ENCODE data around the gene ATP1A4. TPM values are rescaled to one million over a fixed set of nuclear protein-coding genes. Genes with fewer than 3 reads are reported as not detected.

ATP1A4 gene
- polyA plus RNA-seq, 4 donors, result 0.12 to 0.24 TPM; not detected in 2

DNA sequence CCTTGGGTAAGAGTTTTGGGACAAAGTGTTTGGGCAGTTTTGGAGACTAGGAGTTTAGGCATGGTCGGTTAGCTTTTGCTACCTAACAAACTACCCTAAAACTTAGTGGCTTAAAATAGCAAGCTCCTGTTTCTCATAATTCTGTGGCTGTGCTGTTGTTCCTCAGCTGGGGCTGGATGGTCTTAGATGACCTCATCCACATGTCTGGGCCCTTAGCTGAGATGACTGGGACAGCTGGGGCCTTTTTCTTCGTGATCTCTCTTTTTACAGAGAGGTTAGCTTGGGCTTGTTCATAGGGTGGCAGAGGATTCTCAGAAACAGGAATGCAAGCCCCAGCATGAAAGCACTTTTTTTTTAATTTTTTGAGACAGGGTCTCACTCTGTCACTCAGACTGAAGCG is 6.6 kb downstream of the ATP1A4 start:
- WGBS, 3 donors, result 84 to 94% (median 86%) methylated on average over 3 of the region's 3 CpGs
- Histone ChIP-seq H3K4me1 (ENCODE audit: control insufficient read depth in 3 of 3, insufficient read depth in 2 of 3, low read depth in 1 of 3, low read length in 2 of 3) (no peaks in the 10 kb centered on the region), H3K27me3 (ENCODE audit: control insufficient read depth in 3 of 3, insufficient read depth in 3 of 3, low read length in 3 of 3) (no peaks in the 10 kb centered on the region)

DNA sequence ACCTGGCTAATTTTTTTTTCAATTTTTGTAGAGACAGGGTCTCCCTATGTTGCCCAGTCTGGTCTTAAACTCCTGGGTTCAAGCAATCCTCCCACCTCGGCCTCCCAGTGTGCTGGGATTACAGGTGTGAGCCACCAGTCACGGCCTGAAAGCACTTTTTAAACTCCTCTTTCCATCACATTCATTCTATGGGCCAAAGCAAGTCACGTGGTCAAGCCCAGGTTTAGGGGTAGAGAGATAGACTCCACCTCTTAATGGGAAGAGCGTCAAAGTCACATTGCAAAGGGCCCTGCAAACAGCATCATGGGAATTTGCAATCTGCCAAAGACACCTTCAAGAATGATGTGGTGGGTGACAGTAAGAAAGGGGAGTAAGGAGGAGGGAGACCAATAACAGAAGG is 7.1 kb downstream of the ATP1A4 start:
- no peak overlapping the region for H3K4me3 ChIP-seq (ENCODE audit: low read depth in 1 of 3, low read length in 3 of 3)
- H3K27ac ChIP-seq (ENCODE audit: low read depth in 1 of 3, low read length in 2 of 3), result no peak overlapping the region
- H3K4me1 ChIP-seq (ENCODE audit: control insufficient read depth in 3 of 3, insufficient read depth in 2 of 3, low read depth in 1 of 3, low read length in 2 of 3), result no peaks in the 10 kb centered on the region
- DNase-seq (no peak), FAIRE-seq (no peak)
- 76 to 83% (median 78%) methylated on average over 4 of the region's 4 CpGs for WGBS, 3 donors
- H3K27me3 ChIP-seq (ENCODE audit: control insufficient read depth in 3 of 3, insufficient read depth in 3 of 3, low read length in 3 of 3), result no peaks in the 10 kb centered on the region
- no peaks in the 10 kb centered on the region for H3K9me3 ChIP-seq (ENCODE audit: control insufficient read depth in 2 of 2, insufficient read depth in 1 of 2, low read depth in 1 of 2, low read length in 1 of 2)
- no peaks in the 10 kb centered on the region for H3K36me3 ChIP-seq (ENCODE audit: control insufficient read depth in 3 of 3, insufficient read depth in 2 of 3, low read depth in 1 of 3, low read length in 3 of 3)

More for the DNA sequence above, 6.6 kb downstream of the ATP1A4 start:
- Histone ChIP-seq H3K4me3 (ENCODE audit: low read depth in 1 of 3, low read length in 3 of 3) (no peak overlapping the region), H3K9me3 (ENCODE audit: control insufficient read depth in 2 of 2, insufficient read depth in 1 of 2, low read depth in 1 of 2, low read length in 1 of 2) (no peaks in the 10 kb centered on the region), H3K36me3 (ENCODE audit: control insufficient read depth in 3 of 3, insufficient read depth in 2 of 3, low read depth in 1 of 3, low read length in 3 of 3) (no peaks in the 10 kb centered on the region), H3K27ac (ENCODE audit: low read depth in 1 of 3, low read length in 2 of 3) (no peak overlapping the region)
- DNase-seq (no peak), FAIRE-seq (no peak)

GRCh38 chr1:160159846-160160245 is 8.4 kb downstream of the ATP1A4 start:
- DNase-seq, result no peak
- Histone ChIP-seq H3K4me3 (ENCODE audit: low read depth in 1 of 3, low read length in 3 of 3) (no peak overlapping the region), H3K4me1 (ENCODE audit: control insufficient read depth in 3 of 3, insufficient read depth in 2 of 3, low read depth in 1 of 3, low read length in 2 of 3) (no peaks in the 10 kb centered on the region), H3K9me3 (ENCODE audit: control insufficient read depth in 2 of 2, insufficient read depth in 1 of 2, low read depth in 1 of 2, low read length in 1 of 2) (no peaks in the 10 kb centered on the region), H3K36me3 (ENCODE audit: control insufficient read depth in 3 of 3, insufficient read depth in 2 of 3, low read depth in 1 of 3, low read length in 3 of 3) (no peaks in the 10 kb centered on the region), H3K27ac (ENCODE audit: low read depth in 1 of 3, low read length in 2 of 3) (no peak overlapping the region), H3K27me3 (ENCODE audit: control insufficient read depth in 3 of 3, insufficient read depth in 3 of 3, low read length in 3 of 3) (no peaks in the 10 kb centered on the region)
- FAIRE-seq, result no peak

GRCh38 chr1:160161965-160162705 is 10.7 kb downstream of the ATP1A4 start:
- no peaks in the 10 kb centered on the region for H3K27me3 ChIP-seq (ENCODE audit: control insufficient read depth in 3 of 3, insufficient read depth in 3 of 3, low read length in 3 of 3)
- H3K9me3 ChIP-seq (ENCODE audit: control insufficient read depth in 2 of 2, insufficient read depth in 1 of 2, low read depth in 1 of 2, low read length in 1 of 2), result no peaks in the 10 kb centered on the region
- no peak overlapping the region for H3K27ac ChIP-seq (ENCODE audit: low read depth in 1 of 3, low read length in 2 of 3)
- 57 to 80% (median 71%) methylated on average over 6 of the region's 6 CpGs for WGBS, 3 donors
- no peaks in the 10 kb centered on the region for H3K36me3 ChIP-seq (ENCODE audit: control insufficient read depth in 3 of 3, insufficient read depth in 2 of 3, low read depth in 1 of 3, low read length in 3 of 3)
- H3K4me3 ChIP-seq (ENCODE audit: low read depth in 1 of 3, low read length in 3 of 3), result no peak overlapping the region
- DNase-seq (no peak), FAIRE-seq (no peak)
- no peaks in the 10 kb centered on the region for H3K4me1 ChIP-seq (ENCODE audit: control insufficient read depth in 3 of 3, insufficient read depth in 2 of 3, low read depth in 1 of 3, low read length in 2 of 3)

GRCh38 chr1:160162931-160163330 is 11.5 kb downstream of the ATP1A4 start:
- Histone ChIP-seq H3K27me3 (ENCODE audit: control insufficient read depth in 3 of 3, insufficient read depth in 3 of 3, low read length in 3 of 3) (no peaks in the 10 kb centered on the region), H3K36me3 (ENCODE audit: control insufficient read depth in 3 of 3, insufficient read depth in 2 of 3, low read depth in 1 of 3, low read length in 3 of 3) (no peaks in the 10 kb centered on the region), H3K27ac (ENCODE audit: low read depth in 1 of 3, low read length in 2 of 3) (no peak overlapping the region), H3K9me3 (ENCODE audit: control insufficient read depth in 2 of 2, insufficient read depth in 1 of 2, low read depth in 1 of 2, low read length in 1 of 2) (no peaks in the 10 kb centered on the region), H3K4me1 (ENCODE audit: control insufficient read depth in 3 of 3, insufficient read depth in 2 of 3, low read depth in 1 of 3, low read length in 2 of 3) (no peaks in the 10 kb centered on the region), H3K4me3 (ENCODE audit: low read depth in 1 of 3, low read length in 3 of 3) (no peak overlapping the region)
- no peak for DNase-seq
- WGBS, 3 donors, result 72 to 87% (median 76%) methylated on average over 2 of the region's 2 CpGs
- FAIRE-seq, result no peak

- Histone ChIP-seq H3K4me3 (ENCODE audit: low read depth in 1 of 3, low read length in 3 of 3) (no peak overlapping the region), H3K4me1 (ENCODE audit: control insufficient read depth in 3 of 3, insufficient read depth in 2 of 3, low read depth in 1 of 3, low read length in 2 of 3) (no peaks in the 10 kb centered on the region), H3K9me3 (ENCODE audit: control insufficient read depth in 2 of 2, insufficient read depth in 1 of 2, low read depth in 1 of 2, low read length in 1 of 2) (no peaks in the 10 kb centered on the region), H3K27me3 (ENCODE audit: control insufficient read depth in 3 of 3, insufficient read depth in 3 of 3, low read length in 3 of 3) (no peaks in the 10 kb centered on the region), H3K27ac (ENCODE audit: low read depth in 1 of 3, low read length in 2 of 3) (no peak overlapping the region), H3K36me3 (ENCODE audit: control insufficient read depth in 3 of 3, insufficient read depth in 2 of 3, low read depth in 1 of 3, low read length in 3 of 3) (no peaks in the 10 kb centered on the region)
- no peak for FAIRE-seq
- WGBS, 3 donors, result 95 to 97% (median 96%) methylated on average over 1 of the region's 1 CpG
- no peak for DNase-seq
These were observed 12.2 kb downstream of the ATP1A4 start for GRCh38 chr1:160163615-160164014.

- no peaks in the 10 kb centered on the region for H3K36me3 ChIP-seq (ENCODE audit: control insufficient read depth in 3 of 3, insufficient read depth in 2 of 3, low read depth in 1 of 3, low read length in 3 of 3)
- 82 to 93% (median 88%) methylated on average over 10 of the region's 10 CpGs for WGBS, 3 donors
- no peaks in the 10 kb centered on the region for H3K9me3 ChIP-seq (ENCODE audit: control insufficient read depth in 2 of 2, insufficient read depth in 1 of 2, low read depth in 1 of 2, low read length in 1 of 2)
- no peaks in the 10 kb centered on the region for H3K27me3 ChIP-seq (ENCODE audit: control insufficient read depth in 3 of 3, insufficient read depth in 3 of 3, low read length in 3 of 3)
- H3K4me3 ChIP-seq (ENCODE audit: low read depth in 1 of 3, low read length in 3 of 3), result no peak overlapping the region
- FAIRE-seq, result no peak
- H3K27ac ChIP-seq (ENCODE audit: low read depth in 1 of 3, low read length in 2 of 3), result no peak overlapping the region
- H3K4me1 ChIP-seq (ENCODE audit: control insufficient read depth in 3 of 3, insufficient read depth in 2 of 3, low read depth in 1 of 3, low read length in 2 of 3), result no peaks in the 10 kb centered on the region
- no peak for DNase-seq
These were observed 12.7 kb downstream of the ATP1A4 start for GRCh38 chr1:160164121-160164520.

- H3K4me1 ChIP-seq (ENCODE audit: control insufficient read depth in 3 of 3, insufficient read depth in 2 of 3, low read depth in 1 of 3, low read length in 2 of 3), result no peaks in the 10 kb centered on the region
- H3K27ac ChIP-seq (ENCODE audit: low read depth in 1 of 3, low read length in 2 of 3), result no peak overlapping the region
- H3K4me3 ChIP-seq (ENCODE audit: low read depth in 1 of 3, low read length in 3 of 3), result no peak overlapping the region
- no peaks in the 10 kb centered on the region for H3K36me3 ChIP-seq (ENCODE audit: control insufficient read depth in 3 of 3, insufficient read depth in 2 of 3, low read depth in 1 of 3, low read length in 3 of 3)
- FAIRE-seq, result no peak
- 78 to 88% (median 81%) methylated on average over 12 of the region's 12 CpGs for WGBS, 3 donors
- DNase-seq, result no peak
- peaks cover 0 to 5% (median 0%) of the 10 kb centered on the region in 3 donors for H3K27me3 ChIP-seq (ENCODE audit: control insufficient read depth in 3 of 3, insufficient read depth in 3 of 3, low read length in 3 of 3)
- no peaks in the 10 kb centered on the region for H3K9me3 ChIP-seq (ENCODE audit: control insufficient read depth in 2 of 2, insufficient read depth in 1 of 2, low read depth in 1 of 2, low read length in 1 of 2)
These were observed 14.9 kb downstream of the ATP1A4 start for GRCh38 chr1:160166166-160166868.

All from small intestine (tissue), 7 donors.